ENCODE data around the gene SH2B3.
"Not testable (repeated sequence)": the region's sequence is repeated elsewhere in the genome, so short reads cannot be mapped to it uniquely, and the experiment has no call there.

Gene SH2B3

DNA sequence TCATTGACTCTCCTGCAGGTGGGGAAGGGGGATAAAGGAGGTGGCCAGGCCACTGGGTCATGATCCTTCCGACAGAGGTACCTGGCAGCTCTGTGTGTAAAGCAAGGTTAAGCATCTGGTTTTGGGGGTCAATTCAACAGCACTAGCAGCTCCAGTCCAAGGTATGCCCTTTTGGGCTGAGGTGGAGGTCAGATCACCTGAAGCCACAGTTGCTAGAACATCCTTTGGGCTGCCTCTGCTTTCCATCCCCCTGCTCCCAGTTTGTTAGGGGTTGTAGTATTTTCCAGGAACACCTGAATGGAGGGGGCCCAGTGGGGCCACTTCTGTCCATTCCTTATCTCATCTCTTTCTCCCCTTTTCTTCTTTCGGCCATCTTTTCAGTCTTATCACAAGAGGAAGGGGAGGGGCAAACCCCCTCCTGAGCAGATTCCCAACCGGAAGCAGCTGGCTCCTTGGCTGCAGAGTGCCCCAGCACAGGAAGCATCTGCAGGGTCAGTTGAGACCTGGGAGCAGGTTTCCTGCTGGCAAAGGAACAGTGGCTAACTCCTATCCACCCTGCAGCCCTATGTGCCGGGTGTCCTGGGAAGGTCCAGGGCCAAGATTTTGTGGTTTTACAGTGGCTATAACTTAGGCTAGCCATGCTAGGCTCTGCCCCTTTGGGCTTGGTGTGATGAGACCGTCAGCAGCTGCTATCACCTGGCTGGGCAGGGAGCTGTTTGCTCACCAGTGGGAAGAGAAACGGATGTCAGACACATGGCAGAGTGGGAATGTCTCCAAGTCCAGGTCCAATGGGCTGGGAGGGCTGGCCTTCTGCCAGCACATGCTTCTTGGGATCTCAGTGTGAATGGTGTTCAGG is 40.2 kb downstream of the SH2B3 start:
- no peak for DNase-seq

DNA sequence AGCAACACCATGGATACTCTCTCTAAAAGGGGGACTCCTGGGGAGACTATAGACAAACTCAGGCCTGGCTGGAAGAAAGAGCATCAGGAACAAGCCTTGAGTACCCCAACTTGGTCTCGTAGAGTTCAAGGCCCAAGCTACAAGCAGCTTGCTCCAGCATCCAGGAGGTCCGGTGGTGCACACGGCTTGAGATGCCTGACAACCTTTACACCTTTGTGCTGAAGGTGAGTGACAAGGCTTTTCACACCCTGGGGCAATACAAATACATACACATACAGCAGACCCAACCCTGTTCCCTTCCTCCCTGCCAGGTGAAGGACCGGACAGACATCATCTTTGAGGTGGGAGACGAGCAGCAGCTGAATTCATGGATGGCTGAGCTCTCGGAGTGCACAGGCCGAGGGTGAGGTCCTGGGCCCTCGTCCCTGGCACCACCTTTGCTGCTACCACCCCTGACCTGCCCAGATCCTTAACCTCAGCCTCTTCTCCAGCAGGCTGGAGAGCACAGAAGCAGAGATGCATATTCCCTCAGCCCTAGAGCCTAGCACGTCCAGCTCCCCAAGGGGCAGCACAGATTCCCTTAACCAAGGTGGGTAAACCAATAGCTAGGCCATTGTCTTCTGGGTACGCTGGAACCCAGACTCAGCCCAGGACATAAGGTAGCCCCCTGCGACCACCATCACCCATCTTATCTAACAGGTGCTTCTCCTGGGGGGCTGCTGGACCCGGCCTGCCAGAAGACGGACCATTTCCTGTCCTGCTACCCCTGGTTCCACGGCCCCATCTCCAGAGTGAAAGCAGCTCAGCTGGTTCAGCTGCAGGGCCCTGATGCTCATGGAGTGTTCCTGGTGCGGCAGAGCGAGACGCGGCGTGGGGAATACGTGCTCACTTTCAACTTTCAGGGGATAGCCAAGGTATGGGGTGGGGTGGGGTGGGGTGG is 41.2 kb downstream of the SH2B3 start:
- no peak for DNase-seq

DNA sequence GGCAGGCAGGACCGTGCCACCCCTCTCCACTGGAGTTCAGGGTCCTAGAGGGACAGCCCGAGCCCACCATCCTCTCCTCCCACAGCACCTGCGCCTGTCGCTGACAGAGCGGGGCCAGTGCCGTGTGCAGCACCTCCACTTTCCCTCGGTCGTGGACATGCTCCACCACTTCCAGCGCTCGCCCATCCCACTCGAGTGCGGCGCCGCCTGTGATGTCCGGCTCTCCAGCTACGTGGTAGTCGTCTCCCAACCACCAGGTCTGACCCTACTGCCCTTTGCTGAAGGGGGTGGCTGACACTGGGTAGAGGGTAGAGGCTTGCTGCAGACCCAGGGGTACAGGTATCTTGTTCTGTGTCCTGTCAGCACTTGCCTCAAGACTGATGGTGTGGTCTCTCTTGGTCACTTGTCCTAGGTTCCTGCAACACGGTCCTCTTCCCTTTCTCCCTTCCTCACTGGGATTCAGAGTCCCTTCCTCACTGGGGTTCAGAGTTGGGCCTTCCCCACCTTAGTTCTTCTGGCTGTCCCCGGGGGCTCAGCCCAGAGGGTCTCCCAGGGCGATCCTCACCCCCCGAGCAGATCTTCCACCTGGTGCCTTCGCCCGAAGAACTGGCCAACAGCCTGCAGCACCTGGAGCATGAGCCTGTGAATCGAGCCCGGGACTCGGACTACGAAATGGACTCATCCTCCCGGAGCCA is 42.0 kb downstream of the SH2B3 start:
- DNase-seq: no peak

DNA sequence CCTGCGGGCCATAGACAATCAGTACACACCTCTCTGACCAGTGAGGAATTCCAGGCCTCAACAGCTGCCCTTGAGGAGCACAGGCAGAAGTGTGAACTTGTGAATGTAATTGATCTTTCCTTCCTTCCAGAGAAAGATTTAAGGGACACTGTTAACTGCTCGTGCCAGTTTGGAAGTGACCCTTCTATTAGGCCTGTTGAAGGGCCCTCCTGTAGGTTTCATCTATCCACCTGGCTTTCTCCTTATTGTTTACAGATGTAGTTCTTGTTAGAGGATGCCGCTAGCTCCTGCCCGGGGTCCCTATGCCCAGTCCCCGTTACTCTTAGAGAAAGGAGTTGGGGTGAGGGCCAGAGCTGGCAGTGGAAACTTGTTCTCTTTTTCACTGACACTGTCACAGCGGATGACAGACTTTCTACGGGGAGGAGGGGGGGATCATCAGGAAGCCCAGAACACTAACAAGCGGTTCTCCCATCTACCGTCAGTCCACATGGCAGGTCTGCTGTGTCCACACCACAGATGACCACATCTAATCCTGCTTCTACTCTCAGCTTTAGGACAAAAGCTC is 42.6 kb downstream of the SH2B3 start:
- DNase-seq: no peak

DNA sequence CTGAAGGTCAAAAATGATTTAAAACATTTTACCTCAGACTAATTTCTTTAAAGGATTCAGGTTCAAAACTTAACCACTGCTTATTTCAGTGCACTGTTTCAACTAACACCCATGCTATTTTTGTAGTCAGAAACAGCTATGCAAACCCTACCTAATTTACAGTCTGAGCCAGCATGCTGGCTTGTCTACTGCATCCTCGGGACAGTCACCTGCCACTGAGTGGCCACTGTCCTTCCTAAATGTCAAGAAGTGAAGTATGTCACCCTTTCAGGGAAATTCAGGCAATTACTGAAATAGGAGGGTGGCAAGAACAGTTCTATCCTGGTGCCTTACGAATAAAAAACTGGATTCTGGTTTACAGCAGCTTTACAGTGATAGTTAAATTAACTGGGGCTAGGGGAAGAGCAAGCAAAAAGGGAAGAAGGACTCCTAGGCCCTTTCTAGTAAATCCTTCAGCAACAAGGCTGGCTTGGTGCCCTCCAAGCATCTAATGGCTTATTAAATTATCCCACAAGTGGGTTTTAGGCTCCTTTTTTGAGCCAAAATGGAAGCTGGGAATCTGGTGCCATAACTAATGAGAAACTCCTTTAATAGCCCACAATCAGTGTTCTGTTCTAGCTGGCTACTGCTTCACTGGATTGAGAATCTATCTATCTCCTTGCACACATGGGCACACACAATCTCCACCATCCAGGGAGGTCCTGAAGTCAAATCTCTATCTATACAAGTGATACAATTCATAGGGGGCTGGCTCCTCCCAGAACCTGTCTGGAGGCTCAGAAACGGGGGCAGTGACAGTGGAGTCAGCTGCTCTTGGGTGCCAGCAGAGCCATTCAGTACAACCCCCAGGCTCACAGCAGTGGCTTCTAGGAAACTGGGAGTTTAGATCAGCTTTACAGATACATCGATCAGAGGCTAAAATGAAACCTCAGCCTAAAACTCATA is 43.4 kb downstream of the SH2B3 start:
- no peak for DNase-seq

DNA sequence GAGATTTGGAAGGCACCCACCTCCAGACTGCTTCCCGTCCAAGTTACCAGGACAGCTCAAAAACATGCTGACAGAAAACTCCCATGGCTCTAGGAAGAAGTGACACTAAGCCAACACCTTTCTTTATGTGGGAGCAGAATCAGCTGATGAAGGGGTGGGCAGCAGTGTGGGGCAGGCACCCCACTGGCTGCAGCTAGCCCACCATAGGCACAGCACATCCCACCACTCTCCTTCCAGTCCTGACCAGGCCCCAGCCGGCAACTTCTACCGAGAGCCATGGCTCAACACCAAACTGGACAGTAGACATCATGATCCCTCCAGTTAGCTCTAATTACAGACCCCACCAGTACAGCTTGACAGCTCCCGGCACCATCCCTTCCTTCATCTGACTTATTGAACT is 45.0 kb downstream of the SH2B3 start:
- no peak for DNase-seq

DNA sequence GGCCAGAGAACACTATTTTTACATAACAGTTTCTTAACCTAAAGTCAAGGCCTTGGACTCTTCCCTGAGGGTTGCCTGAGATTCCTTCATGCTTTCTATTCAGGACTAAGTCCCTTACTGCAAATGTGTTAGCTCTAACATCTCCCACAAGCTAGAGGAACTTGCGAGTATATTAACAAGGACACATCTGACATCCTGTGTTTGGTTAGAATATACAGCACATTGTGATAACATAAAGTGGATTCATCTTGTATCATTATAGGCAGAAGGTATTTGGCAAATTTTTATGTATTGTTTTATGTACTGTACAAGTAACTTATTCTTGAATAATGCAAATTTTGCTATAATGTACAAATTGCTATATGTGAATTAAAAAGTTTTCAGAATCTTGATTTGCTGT is 45.5 kb downstream of the SH2B3 start:
- DNase-seq: no peak

DNA sequence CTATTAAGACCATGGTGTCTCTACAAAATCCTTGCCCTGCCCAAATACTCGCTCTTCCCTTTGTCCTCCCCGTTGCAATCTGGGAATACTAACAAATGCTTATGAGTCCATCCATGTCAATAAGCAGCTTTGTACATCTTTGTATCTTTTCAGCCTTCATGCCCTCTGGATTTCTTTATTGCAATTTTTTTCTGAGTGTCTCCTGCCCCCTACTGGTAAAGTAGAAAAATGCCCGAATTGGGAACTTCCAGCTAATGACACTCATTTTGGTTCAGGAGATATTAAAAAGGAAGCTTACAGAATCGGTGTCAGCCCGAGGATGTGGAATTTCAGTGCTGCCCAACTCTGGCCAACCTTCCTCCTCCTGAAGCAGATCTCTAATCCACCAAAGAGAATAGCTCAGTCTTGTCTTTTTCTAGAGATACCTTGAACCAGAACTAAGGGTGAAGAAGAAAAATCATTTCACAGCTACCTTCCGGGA is 46.0 kb downstream of the SH2B3 start:
- DNase-seq: no peak

DNA sequence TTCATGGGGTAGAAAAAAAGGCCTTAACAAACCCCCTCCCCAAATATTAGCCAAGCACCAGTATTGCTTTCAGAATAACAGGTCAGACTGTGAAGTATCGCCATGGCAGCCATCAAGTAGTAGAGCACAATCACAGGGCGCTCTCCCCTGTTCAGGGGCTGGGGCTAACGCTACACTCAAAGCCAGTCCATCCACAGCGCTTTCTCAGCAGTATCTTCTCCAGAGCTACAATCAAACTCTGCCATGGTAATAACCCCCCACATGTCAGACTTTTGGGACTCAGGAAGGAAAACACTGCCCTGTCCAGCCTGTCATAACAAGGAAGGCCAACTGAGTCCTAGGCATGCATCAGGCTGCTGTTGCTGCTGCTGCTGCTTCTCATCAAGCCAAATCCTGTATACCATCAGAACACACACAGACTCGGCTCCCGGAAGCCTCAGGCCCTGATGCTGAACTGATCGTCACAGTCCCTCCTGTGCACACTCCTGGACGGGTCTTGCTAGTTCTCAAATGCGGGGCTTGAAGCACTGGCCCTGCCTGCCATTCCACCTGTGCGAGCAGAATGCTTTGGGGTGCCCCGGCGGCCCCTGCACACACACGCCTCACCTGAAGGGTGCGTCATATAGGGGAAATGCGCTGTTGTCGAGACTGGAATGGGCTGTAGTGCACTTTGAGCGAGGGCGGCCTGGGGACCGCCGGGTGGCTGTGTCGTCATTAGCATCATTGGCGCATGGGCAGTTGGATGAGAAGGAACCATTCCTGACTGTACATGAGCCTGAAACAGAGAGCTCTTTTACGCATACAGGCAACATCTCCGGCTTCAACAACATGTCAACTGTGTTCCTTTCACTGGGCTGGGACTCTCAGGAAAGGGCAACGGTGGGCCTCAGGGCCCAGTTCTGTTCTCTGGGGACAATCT is 47.6 kb downstream of the SH2B3 start:
- DNase-seq: no peak

DNA sequence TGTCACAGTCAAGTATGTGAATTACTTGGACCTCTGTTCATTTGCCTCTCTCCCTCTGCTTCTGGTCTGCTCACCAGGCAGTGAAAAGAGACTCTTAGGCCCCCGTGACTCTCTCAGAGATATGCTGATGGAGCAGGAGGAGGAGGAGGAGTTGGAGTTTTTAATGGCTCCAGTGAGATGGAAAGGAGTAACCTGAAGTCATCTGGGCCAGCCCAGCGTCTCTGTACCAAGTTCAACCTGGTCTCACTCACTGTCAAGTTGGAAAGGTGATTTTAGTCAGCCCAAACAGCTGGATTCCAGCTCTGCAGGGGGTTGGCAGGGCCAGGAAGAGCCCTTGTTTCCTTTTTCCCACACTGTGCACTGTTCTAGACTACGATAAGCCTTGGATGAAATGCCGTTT is 48.6 kb downstream of the SH2B3 start:
- no peak for DNase-seq

DNA sequence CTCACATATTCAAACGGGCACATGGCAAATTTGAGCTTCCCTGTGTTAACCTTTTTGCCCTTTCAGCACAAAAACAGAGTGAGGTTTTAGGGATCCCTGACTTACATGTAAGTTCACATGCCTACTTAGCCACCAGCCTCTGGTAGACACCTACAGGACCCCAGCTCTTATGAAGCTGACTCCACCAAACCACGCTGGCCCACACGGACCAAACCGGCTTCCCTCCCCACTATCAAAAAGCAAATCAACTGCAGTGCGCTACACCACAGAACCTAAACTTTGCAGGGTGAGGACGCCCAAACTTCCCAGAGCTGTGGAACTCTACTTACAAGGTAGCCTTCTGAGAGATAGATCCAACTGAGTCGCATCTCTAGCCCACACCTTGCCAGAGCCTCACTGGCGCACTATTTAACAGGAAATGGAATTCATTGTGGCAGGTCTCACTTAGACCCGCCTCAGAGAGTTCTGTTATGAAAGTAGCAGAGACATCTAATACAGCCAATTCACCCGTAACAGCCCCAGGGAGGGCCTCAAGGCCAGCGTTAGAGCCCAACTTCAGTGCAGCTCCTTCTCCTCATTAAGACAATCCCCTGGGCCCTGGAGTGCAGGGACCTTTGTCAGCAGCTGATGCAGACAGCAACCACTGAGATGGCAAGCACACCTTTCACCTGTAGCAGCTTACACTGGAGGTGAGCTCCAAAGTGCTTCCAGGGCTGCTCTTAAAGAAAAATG is 49.2 kb downstream of the SH2B3 start:
- DNase-seq: no peak

DNA sequence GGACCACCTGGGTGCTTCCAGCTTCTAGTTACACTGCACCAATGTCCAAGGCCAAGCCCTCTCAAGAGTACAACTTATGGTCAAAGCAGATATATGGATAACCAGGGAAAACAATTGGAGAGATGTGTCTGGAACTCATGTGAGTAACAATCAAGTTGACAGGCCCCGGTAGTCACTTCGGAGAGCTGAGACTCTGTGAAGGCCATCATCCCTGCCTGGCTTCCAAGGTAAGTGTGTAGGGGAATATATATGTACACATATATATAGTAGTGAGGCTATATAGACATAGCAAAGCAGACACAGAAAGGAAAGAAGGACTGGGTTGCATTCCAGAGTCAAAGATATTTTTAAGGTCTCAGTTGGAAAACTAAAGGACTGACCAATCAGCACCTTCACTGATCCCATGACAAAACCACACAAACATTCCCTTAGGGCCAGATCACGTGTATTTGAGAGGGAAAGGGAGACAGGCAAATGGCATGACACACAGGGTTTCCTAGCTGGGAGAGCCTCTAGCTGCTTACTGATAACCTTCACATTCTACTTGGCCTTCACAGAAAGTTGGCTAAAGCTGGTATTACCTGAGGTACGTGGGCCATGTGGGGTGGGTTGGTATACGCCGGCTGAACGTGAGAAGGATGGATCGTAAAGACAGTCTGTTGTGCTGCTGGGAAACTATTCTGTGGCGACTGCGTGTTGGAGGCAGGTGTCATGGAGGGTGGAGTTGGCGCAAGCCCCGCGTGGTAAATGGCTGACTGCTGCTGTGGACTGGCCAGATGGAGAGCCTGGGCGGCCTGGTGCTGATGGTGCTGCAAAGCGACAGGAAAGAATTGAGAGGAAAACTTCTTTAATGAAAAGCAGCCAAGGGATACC is 50.0 kb downstream of the SH2B3 start:
- DNase-seq: no peak

DNA sequence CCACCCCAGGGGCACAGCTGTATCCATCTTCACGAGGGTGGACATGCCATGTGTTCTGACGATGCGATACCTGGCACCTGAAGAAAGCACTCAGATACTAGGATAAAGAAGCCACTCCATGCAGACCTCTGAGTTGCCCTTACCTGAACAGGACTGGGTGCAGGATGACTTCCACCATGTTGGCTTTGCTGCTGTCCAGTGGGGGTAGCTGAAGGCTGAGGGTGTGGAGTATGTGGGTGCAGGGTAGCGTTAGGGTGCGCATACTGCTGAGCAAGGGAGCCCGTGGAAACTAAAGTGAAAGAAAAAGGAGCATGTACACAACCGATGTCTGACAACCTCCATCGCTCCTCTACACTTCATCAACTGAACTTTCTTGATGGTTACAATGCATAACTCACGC is 51.3 kb downstream of the SH2B3 start:
- no peak for DNase-seq

DNA sequence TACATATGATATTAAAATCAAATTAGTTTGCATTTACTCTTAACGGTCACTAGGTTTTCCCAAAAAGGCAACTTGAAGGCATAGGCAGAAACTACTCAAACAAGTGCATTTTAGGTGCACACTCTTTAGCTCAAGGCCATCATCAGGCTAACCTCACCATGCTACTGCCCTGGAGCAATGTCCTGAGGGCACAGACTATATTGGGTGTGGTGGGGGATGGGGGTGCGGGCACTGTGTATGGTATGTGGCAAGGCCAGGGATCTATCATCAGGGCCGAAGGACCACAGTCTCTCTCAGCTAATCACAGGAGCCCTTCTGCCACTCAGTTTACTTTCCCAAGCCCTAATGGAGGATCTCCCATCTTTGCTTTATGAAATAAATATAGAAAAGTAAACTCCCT is 51.9 kb downstream of the SH2B3 start:
- no peak for DNase-seq

DNA sequence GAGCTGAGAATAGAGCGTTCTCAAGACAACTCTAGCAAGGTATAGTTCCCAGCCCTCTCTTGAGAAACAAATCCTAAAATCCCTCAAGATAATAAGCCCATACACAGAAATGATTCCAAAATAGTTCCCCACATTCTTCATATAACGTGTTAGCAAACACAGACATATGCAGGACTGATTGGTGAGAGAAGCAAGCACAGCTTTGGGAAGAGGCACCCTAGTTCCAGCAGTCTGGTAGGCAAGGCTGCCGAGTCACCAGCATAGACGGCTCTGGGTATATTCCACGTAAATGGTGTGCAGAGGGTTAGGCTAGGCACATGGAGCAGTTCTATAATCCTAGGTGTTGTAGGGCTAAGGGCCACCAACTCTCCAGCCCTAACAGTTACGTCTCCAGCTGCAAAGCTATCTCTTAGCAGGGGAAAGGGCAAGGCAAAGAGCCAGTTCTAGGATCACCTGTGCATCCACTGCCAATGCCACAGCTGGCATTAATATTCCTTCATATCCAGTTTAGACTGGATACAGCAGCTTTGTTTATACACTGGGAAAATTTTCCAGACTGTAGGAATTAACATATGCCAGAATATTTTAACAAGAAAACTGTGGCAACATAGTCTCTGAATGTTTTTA is 52.9 kb downstream of the SH2B3 start:
- DNase-seq: no peak

DNA sequence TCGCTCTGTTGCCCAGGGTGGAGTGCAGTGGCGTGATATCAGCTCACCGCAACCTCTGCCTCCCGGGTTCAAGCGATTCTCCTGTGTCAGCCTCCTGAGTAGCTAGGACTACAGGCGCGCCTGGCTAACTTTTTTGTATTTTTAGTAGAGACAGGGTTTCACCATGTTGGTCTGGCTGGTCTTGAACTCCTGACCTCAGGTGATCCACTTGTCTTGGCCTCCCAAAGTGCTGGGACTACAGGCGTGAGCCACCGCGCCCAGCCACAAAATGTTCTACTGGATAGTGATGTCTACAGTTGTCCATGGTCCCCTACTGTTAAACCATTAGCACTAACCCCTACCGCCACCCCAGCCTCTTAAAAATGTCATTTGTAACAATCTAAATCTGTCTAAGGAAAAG is 54.4 kb downstream of the SH2B3 start:
- not testable (repeated sequence) for DNase-seq

DNA sequence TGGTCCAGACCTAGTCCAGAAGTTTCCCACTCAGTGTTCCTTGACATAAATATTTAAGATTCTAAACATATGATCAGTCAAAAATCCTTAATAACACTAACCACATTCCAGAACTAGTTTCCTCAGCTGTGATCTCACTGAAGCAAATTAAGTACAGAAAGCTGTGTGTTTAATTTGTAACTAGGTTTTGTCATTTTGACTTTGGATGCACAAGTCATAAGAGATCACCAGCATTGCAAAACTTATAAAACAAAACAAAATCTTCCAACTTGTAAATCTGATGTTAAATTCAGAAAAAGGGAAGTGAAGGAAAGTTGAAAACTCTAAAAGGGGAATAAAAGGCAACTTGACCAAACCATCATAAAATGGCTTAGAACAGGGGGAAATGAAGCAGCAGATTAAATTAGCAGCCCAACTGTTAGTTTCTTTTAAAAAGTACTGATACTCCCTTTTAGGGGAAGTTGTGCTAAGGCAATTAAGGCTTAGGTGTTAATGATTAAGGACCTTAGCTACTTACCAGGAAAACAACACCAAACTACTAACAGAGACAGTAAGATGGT is 56.6 kb downstream of the SH2B3 start:
- no peak for DNase-seq

Data from activated CD4-positive, alpha-beta T cell treated with anti-CD3 and anti-CD28 coated beads for 1 hour (primary cell).